SIG-M5 (cell line): ENCODE data around the gene PLET1.

Source experiments
- DNase-seq: peaks from one replicate; lab custom pipeline; 2025; lab: John Stamatoyannopoulos, UW

PLET1 gene, protein sequence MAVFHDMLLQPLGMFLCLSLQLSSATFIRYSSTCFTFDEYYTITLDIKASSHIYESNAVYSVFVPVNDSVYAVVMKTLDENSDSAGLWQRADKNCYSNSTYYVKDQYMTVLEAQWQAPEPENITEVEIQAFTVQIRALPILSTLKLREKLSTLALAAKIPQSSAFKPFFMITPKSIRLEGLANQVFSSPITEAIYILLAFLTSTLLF

DNA sequence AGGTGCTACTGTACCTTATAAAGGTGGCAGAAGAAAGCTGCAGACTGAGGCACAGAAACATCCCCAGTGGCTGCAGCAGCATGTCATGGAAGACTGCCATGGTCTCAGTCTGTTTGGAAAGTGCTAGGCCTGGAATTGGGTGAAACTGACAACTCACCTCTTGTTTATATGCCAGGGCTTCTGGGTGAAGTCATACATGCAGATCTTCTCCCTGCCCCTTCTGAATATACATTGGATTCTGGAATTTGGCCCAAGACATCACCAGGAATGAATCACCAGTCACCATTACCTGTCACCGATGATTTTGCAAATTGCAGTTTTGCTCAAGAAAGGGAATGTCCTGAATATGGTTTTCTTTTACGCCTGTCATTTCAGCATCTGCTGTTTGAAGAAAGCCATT, at the start of gene PLET1:
TSS of gene PLET1 (minus strand) at position 371 of the 400 bp plus-strand sequence. CDS start at position 100, 271 bp downstream.
- DNase-seq: no peak

DNA sequence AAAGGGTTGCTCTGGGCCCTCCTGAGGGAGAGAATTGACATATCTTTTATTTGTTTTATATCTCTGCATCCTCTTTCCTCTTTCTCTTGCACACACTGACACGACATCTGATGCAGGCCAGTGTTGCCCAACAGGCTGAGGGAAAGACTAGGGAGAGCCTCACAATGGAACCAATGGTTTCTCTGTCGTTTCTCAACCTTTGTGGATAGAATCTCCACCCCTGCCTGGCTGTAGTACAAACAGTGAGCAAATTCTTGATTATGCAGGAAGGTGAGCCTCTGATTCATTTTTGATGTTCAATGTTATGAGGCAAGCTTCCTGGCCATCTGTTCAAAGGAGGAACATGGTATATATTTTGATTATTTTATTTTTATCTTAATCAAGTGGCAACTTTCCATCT, 49.8 kb upstream of the PLET1 start:
- no peak for DNase-seq

DNA sequence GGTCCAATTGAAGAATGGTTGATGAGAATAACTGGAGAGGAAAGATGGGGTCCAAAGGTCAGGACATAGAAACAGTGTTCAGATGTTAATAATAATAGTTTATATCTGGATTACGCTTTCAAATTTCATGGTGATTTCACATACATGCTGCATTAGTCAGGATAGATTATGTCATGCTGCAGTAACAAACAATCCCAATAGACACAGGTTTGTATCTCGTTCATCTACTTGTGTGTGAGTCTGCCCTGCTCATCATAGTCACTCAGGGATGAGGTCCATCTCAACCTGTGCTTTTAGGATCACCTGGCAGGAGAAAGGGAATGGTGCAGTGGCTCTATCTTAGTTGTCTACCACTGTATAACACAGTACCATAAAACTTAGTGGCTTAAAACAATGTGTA, 48.0 kb upstream of the PLET1 start:
- DNase-seq: no peak

DNA sequence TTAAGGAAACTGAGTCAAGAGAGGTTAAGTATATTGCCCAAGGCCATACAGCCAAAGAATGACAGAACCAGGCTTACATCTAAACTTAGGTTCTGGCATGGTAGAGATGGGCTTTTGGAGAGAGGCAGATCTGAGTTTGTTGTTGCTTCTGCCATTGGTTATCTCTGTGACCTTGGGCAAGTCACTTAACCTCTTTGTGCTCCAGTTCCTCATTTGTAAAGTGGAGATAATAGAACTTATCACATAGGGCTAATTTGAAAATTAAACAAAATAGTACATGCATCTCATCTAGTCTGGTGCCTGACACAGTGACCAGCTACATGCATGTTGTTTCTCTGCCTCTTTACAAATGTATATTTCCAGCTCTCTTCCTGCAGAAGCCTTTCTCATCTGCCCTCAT, 47.0 kb upstream of the PLET1 start:
- no peak for DNase-seq

- DNase-seq: no peak
These were observed 45.6 kb upstream of the PLET1 start for GRCh38 chr11:112306230-112306629.

DNA sequence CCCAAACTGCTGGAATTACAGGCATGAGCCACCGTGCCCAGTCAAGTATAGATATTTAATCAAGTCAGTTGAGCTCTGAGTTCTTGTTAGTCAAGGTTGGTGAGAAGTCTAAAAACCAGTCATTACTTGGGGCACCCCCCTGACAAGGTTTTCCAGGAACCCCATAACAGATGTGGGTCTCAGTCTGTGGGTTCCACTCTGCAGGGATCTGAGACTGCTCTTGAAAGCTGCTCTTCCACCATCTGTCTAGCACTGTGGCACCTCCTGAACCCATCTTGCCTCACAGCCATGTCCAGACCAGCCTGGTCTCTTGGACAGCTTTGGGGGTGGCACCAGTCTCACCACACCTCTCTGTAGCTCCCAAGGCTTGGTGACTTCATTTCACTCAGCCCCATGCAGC, 44.3 kb upstream of the PLET1 start:
- no peak for DNase-seq

- no peak for DNase-seq
These were observed 43.0 kb upstream of the PLET1 start for GRCh38 chr11:112303616-112304015.

GRCh38 chr11:112302226-112302868, 41.7 kb upstream of the PLET1 start:
- DNase-seq: no peak

- DNase-seq: no peak
These were observed 39.6 kb upstream of the PLET1 start for GRCh38 chr11:112300094-112300786.

GRCh38 chr11:112298535-112298934, 37.9 kb upstream of the PLET1 start:
- no peak for DNase-seq

- no peak for DNase-seq
These were observed 36.7 kb upstream of the PLET1 start for GRCh38 chr11:112297248-112297866.

GRCh38 chr11:112296044-112296443, 35.4 kb upstream of the PLET1 start:
- DNase-seq: no peak

DNA sequence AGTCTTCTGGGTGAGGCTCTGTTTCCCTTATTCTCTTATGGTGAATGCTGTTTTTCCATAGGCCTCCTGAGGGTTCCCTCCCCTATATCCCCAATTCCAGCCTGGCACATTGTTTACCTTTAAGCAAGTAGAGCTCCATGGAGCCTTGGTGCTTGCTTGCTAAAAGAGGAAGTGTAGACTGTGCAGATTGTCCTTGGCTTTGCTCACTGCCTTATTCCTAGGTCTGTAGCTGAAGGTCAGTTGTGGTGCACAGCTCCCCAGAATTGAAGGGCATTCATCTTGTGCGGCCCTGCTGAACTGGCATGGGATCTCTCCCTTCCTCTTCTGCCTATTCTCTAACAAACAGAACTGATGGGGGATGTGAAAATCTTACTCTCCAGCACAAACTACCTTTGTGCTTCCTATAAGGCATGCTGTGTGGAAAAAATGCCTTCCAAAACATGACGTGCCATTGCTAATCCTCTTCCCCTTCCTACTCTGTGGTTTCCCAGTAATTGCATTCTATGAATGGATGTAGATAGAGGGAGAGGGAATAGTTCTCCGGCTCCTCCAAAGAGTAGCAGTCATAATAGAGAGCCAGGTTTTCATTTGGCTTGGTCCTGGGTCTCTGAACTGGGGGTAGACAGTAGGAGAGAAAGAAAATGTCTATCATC, 34.2 kb upstream of the PLET1 start:
- DNase-seq: no peak

- DNase-seq: no peak
These were observed 33.0 kb upstream of the PLET1 start for GRCh38 chr11:112293614-112294013.

DNA sequence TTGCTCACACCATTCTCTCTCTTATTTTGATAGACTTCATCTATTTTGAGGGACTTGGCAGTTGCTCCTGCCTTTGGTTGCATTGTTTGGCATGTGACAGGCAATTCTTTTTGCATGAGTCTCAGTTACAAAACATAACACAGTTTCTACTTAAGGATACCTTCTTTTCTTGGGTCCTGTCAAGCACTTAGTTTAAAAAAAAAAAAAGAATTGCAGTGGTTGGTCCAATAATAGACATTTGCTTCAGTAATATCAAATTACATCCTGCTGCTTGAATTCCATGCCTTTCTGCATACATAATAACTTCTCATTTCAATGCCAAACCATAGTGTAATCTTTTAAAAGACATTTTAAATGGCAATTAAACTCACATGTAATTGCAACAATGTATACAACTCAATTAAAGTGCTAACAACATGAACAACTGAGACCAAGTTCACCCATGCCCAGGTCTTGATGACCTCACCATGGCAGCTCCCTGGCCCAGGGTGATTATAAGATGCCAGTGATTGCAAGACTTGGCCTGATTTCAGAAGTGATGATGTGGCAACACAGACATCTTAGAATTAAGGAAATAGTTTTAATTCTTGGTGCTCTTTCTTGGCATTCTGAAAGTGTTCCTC, 32.2 kb upstream of the PLET1 start:
- no peak for DNase-seq

DNA sequence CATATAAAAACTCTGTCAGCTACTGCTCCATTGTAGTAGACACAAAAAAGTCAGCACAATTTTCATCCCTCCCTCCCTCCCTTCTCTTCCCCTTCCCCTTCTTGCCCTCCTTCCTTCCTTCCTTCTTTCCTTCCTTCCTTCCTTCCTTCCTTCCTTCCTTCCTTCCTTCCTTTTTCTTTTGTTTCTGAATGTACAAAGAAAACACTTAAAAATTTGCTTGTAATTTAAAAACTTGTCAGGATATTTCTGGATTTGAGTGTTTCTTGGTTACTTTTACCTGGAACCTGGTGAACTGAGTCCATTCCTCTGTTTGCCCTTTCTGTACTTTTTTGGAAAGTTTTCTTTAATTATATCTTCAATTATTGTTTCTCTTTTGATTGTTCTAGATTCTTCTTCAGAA, 31.5 kb upstream of the PLET1 start:
- DNase-seq: no peak

DNA sequence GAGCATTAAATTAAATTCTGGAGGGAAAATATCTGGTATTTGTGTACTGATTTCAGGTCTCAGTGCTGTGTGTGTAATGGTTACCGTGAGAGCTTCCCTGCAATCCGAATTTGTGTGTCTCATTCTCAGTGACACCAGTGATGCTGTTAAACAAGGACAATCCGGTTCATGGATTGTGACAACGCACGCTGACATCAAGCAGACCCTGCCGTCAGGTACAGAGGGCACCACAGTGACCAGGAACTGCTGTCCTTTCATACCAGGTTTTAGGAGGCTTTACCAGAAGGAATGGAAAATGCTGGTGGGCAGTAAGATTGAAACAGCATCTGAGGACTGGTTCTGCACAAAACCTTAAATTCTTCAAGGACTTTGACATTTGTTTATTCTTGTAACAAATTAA, 30.5 kb upstream of the PLET1 start:
- DNase-seq: no peak

GRCh38 chr11:112290493-112290850, 29.8 kb upstream of the PLET1 start:
- no peak for DNase-seq

- no peak for DNase-seq
These were observed 29.2 kb upstream of the PLET1 start for GRCh38 chr11:112289588-112290492.

- no peak for DNase-seq
These were observed 27.4 kb upstream of the PLET1 start for GRCh38 chr11:112288021-112288420.

- DNase-seq: no peak
These were observed 25.2 kb upstream of the PLET1 start for GRCh38 chr11:112285841-112286311.
